Renal cortical epithelial cell (primary cell): ENCODE data around the gene GFOD1. TPM values are rescaled to one million over a fixed set of nuclear protein-coding genes. Genes with fewer than 3 reads are reported as not detected.

Experiments
- DNase-seq: peaks from one replicate; pipeline ENCODE4 v3.0.0-alpha.2; 2011; ENCODE audit warnings: low read depth
- total RNA-seq: library from RNA; depleted of rRNA; stranded (reverse); fragments of >200 nt; gene quantifications from 2 replicates; pipeline ENCODE4 v1.2.3, GENCODE V29; 2014

GFOD1 gene
- total RNA-seq, 1 donor from 2014 or later = 5.2 TPM

DNA sequence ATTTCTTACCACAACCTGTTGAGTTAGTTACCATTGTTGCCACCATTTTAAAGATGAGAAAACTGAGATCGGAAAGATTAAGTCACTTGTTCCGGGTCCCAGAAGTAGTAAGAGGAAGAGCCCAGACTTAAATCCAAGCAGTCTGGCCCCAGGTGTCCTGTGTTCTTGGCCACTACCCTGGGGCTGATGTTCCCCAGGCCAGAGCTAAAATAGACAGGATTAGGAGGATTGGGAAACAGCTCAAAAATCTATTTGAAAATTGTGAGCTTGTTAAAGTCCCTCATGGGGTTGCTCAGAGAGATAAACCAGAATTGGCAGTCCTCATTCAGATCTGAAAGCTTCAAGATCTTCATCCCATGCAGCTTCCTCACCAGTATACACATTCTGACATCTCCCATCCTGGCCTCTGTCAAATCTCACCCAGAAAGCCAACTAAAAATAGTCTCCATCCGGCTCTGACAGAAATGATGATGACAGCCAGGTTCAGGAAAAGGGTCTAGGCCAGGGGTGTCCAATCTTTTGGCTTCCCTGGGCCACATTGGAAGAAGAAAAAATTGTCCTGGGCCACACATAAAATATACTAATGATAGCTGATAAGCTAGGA, 62.0 kb downstream of the GFOD1 start:
- no peak for DNase-seq

DNA sequence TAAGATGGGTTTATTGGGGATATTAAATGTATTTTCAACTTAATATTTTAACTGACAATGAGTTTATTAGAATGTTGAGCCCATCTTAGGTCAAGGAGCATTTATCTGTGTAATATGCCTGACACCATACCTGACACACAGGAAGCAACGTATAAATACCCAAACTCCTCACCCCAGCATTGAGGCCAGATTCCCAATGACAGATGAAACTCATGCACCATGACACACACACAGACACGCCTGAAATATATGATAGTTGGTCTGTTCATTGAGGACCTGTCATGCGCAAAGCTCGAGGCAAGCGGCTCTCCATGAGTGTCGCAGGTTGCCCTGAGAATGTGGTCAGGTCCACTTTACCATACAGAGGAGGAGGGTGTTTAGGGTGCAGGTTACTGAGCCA, 64.1 kb downstream of the GFOD1 start:
- no peak for DNase-seq

GRCh38 chr6:13422681-13423221, 64.6 kb downstream of the GFOD1 start:
- peak; percentile 64 for DNase-seq

- DNase-seq = no peak
Observed at GRCh38 chr6:13421425-13422059, 65.9 kb downstream of the GFOD1 start.

- no peak for DNase-seq
Observed at GRCh38 chr6:13420269-13420668, 67.1 kb downstream of the GFOD1 start.

- no peak for DNase-seq
Observed at GRCh38 chr6:13419422-13420195, 67.8 kb downstream of the GFOD1 start.

DNA sequence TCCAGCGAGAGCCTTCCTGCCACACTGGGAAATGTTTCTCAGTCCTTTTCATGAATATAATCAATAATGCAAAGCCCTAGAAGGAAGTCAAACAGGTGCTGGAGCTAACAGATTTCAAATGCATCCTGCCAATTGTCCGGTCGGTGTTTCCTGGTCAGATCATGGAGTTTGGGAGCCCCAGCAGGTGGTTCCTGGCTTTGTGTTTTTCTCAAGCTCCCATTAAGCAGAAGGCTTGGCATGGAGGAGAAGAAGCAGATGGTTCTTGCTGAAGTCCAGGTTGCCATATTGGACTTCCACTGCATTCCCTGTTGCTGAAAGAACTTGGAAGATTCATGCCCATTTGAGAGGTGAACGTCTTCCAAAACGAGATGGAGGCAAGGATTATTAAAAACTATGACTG, 68.6 kb downstream of the GFOD1 start:
- DNase-seq = no peak

- no peak for DNase-seq
Observed at GRCh38 chr6:13417954-13418353, 69.4 kb downstream of the GFOD1 start.

DNA sequence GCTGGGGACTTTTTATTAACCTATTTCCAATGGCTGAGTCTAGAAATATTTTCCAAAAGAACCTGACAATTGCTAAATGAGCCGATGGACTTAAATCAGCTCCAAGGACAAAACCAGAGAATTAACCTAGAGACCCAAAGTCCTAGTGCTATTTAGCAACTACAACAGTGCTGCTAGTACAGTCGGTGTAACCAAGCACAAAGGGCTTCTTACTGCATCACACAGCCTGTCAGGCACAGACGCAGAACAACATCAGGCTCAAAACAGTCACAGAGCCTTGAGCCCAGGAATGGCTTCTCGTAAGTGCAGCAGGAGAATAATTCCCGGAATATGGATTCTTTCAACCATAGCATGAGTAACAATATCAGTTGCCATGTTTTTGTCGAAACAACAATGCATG, 70.0 kb downstream of the GFOD1 start:
- peak; percentile 71 for DNase-seq

DNA sequence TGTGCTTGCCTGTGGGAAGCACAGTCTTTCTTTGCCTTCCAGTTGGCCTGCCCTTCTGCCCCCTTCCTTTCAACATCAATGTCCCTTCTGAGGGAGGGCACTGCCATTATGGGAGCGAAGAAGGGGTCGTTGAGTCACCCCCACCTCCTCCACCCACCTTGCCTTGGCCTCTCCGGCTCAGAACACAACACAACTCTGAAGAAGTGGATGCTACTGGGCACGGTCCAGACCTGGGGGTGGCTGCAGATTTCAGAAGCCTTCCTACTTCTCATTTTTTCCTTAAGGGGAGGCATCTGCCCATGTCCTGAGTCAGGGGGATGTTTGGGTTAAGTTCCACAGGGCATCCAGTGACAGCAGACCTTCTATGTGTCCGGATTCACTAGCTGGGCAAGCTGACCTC, 72.1 kb downstream of the GFOD1 start:
- DNase-seq = no peak

GRCh38 chr6:13413900-13414555, 73.4 kb downstream of the GFOD1 start:
- DNase-seq = no peak

DNA sequence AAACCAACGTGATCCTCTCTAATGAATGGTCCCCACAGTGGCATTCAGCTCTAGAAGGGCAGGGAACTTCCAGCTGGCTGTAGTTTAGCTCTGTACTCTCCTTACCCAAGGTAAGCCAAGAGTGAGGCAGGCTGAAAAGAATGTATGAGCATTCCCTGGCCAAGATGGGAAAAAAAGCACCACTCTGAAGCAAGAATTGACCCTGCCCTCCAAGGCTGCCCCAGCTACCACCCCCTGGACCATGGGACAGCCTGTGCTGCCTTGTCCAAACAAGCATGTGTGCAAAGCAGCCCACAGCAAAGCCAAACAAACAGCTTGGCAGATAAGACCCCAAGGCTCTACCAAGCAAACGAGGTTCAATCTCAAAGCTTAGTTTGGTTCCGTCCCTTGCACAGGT, 73.9 kb downstream of the GFOD1 start:
- peak; percentile 63 for DNase-seq

- no peak for DNase-seq
Observed at GRCh38 chr6:13412639-13413465, 74.5 kb downstream of the GFOD1 start.

DNA sequence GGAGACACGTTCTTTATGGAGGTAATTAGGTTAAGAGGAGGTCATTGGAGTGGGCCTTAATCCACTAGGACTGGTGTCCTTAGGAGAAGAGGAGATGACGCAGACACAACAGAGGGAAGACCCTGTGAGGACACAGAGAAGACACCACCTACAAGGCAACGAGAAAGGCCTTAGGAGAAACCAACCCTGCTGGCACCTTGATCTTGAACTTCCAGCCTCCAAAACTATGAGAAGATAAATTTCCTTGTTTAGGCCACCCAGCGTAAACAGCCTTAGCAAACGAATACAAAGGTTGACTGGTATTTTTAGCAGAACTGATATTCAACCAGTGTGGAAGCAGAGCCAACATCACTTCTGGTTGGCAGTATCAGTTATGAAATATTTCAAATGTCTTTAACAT, 75.2 kb downstream of the GFOD1 start:
- no peak for DNase-seq

DNA sequence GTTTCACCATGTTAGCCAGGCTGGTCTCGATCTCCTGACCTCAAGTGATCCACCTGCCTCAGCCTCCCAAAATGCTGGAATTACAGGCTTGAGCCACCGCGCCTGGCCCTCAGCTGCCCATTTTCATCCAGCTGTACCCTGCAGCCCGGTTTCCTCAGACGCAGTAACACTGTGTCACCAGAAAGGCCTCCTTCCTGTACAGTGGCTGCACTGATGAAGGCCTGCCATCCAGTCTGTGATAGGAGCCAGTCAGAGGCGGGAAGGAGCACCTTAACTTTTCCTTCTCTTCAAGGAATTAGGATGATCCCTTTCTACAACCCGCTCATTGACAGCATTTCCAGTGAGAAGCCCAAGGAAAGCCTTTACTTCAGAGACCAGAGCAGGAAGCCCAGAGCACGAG, 75.9 kb downstream of the GFOD1 start:
- DNase-seq = no peak

DNA sequence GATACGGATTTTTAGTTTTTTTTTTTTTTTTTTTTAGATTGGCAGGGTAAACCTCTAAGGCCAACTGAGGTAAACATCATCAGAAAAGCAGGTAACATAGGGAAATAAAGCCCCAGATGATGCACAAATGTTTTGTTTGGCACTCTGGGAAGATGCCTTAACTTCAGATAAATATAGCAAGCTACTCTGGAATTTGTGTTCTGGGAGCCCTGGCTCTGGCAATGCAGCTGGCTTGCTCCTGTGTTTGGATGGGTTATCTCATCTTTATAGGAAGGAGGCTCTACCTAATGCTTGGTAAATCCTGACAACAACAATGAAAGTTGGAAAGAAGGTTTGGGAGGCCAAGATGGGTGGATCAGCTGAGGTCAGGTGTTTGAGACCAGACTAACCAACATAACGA, 77.4 kb downstream of the GFOD1 start:
- no peak for DNase-seq

- DNase-seq = peak; percentile 97
Observed at GRCh38 chr6:13407709-13408695, 79.4 kb downstream of the GFOD1 start.

- no peak for DNase-seq
Observed at GRCh38 chr6:13407368-13407708, 80.1 kb downstream of the GFOD1 start.

- DNase-seq = peak; percentile 28
Observed at GRCh38 chr6:13406781-13407180, 80.6 kb downstream of the GFOD1 start.

DNA sequence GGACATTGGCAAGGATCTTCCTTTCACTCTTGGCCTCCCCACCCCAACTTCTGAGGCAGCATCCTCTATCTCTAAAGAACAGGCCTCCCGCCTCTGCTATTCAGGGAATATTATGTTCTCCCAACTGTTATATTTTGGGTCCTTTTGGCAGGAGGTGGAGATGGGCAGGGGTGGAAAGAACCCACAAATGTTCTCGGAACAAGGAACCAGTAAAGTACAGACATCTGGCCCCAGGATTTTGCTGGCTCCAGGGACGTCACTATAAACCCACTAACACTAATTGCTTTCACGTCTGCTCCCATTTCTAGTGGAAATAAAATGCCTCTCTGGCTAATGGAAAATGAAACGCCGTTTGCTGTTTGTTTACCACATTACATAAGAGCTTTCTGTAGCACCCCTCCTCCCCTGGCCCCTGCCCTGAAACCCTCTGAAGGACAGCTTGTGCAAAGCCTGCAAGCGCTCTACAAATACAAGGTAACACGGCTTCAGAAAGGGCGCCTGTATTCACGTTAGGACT, 81.4 kb downstream of the GFOD1 start:
- no peak for DNase-seq
